GM12875 (cell line): ENCODE results near the gene GAPVD1.

ENCODE experiments used
- H3K4me3 ChIP-seq: one replicate; pipeline ENCODE4 v1.5.1; 2011; ENCODE audit warnings: low read depth, low read length, control low read depth
- TF ChIP-seq, protein P1 (sequence below): IDR thresholded peaks from 2 replicates; pipeline ENCODE4 v1.5.1; 2011; ENCODE audit warnings: low read depth, mild to moderate bottlenecking, control low read depth, inconsistent platforms, low read length, moderate library complexity, borderline replicate concordance; ENCODE audit not compliant: insufficient read depth

GAPVD1 gene

GRCh38 chr9:125238127-125238914 is 23.3 kb upstream of the GAPVD1 start:
- H3K4me3 ChIP-seq = no peak overlapping the region
- TF ChIP-seq, protein P1, sequence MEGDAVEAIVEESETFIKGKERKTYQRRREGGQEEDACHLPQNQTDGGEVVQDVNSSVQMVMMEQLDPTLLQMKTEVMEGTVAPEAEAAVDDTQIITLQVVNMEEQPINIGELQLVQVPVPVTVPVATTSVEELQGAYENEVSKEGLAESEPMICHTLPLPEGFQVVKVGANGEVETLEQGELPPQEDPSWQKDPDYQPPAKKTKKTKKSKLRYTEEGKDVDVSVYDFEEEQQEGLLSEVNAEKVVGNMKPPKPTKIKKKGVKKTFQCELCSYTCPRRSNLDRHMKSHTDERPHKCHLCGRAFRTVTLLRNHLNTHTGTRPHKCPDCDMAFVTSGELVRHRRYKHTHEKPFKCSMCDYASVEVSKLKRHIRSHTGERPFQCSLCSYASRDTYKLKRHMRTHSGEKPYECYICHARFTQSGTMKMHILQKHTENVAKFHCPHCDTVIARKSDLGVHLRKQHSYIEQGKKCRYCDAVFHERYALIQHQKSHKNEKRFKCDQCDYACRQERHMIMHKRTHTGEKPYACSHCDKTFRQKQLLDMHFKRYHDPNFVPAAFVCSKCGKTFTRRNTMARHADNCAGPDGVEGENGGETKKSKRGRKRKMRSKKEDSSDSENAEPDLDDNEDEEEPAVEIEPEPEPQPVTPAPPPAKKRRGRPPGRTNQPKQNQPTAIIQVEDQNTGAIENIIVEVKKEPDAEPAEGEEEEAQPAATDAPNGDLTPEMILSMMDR = no peak

GRCh38 chr9:125238915-125239446 is 22.6 kb upstream of the GAPVD1 start:
- TF ChIP-seq, protein P1 = no peak
- no peak overlapping the region for H3K4me3 ChIP-seq

DNA sequence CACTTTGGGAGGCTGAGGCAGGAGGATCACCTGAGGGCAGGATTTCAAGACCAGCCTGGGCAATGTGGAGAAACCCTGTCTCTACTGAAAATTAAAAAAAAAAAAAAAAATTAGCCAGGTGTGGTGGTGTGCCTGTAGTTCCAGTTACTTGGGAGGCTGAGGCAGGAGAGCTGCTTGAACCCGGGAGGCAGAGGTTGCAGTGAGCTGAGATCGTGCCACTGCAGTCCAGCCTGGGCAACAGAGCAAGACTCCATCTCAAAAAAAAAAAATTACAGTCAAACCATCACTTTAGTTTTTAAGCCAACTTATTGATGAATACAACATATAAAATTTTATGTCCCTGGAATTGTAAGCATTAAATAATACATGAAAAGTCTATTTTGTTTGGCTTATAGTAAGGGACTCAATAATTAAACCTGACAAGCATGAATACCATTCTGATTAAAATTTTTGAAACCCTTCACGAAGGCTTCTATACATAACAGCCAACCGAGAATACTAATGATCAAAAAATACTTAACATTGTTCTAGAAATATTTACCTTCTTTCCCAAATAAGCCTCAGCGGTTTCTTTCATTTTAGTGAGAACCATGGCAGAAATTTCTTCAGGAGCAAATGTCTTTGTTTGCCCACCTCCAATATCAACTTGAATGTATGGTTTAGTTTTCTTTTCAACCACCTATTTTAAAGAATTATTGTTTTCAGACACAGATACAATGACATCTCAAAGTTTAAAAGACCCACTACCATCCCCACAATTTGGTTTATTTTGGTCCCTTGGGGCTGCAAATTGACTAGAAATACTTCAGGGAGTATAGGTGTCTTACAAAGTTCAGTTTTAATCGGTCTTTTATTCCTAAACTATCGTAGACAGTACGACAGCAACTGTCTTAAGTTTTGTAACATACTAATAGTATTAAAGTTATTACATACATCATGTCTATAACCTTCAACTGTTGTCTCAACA is 21.7 kb upstream of the GAPVD1 start:
- peak overlapping the region; percentile 100 for H3K4me3 ChIP-seq
- TF ChIP-seq, protein P1 = no peak

DNA sequence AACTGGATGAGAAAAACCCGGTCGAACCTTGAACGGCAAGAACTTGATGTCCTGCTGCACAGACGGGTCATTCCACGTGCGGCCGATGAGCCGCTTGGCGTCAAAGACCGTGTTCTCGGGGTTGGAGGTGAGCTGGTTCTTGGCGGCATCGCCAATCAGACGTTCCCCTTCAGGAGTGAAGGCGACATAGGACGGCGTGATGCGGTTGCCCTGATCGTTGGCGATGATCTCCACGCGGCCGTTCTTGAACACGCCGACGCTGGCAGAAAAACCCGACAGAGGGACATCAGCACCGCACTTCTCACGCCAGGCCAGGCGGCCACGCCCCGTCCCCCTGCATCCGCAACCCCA is 21.0 kb upstream of the GAPVD1 start:
- TF ChIP-seq, protein P1 = no peak
- peak overlapping the region; percentile 100 for H3K4me3 ChIP-seq

DNA sequence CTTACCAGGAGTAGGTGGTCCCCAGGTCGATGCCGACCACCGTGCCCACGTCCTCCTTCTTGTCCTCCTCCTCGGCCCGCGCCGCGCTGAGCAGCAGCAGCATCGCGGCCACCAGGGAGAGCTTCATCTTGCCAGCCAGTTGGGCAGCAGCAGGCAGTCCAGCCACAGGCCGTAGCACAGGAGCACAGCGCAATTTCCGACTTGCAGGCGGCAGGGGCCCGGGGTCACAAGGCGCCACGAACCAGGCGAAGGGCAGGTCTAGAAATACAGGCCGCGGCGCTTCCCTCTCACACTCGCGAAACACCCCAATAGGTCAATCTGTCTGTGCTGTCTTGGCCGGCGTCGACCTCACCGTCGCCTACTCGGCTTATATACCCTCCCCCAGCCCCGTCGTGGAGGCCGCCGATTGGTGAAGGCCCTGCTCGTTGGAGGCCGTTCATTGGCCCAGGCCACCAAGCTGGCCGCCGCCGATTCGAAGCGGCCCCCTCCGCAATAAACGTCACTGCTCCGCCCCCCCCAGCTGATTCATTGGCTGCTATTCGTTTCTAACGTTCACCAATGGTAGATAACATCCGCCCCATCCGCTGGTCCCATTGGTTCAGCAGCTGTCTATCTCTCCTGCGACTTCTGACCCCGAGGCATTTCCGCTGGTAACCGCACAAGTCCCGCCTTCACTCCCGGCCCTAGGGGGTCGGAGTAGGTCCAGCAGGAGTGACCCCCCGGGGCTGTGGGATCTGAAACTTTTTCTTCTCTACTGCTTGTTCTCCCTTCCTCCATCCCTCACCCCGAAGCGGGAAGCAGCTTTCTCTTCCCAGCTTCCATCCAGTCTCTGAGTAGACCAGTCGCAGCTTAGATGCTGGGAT is 20.4 kb upstream of the GAPVD1 start, which contains the start of gene HSPA5:
Gene HSPA5, minus strand, starts transcription at position 344 of the 863 bp plus-strand sequence. Its CDS starts 217 bp downstream, at position 127.
- H3K4me3 ChIP-seq = peak within 1 kb of the TSS; percentile 100
- TF ChIP-seq, protein P1 = 0 out of 2 replicates have a peak, but pooled peaks have one; percentile 10
